Fibroblast of villous mesenchyme (primary cell): ENCODE data around the gene FRMD5. TPM values are rescaled to one million over a fixed set of nuclear protein-coding genes. Genes with fewer than 3 reads are reported as not detected.

Experiments
- DNase-seq: peaks from one replicate; pipeline ENCODE4 v3.0.0-alpha.2; 2010; ENCODE audit warnings: low read depth
- H3K4me3 ChIP-seq: 2 replicates; pipeline ENCODE4 v1.5.1; 2011; ENCODE audit warnings: low read depth, mild to moderate bottlenecking, low read length
- CTCF ChIP-seq: IDR thresholded peaks from 2 replicates; pipeline ENCODE4 v1.5.1; 2012; ENCODE audit warnings: low read depth, mild to moderate bottlenecking, low read length; ENCODE audit not compliant: insufficient read depth
- total RNA-seq: library from RNA; depleted of rRNA; stranded (reverse); fragments of >200 nt; gene quantifications from 2 replicates; pipeline ENCODE4 v1.2.3, GENCODE V29; 2012

The FRMD5 gene
- total RNA-seq, 1 donor = 1.3 TPM

GRCh38 chr15:44153352-44153751, 41.7 kb downstream of the FRMD5 start:
- H3K4me3 ChIP-seq = no peak overlapping the region
- no peak for TF ChIP-seq CTCF
- no peak for DNase-seq

GRCh38 chr15:44149224-44149623, 45.8 kb downstream of the FRMD5 start:
- no peak for TF ChIP-seq CTCF
- no peak overlapping the region for H3K4me3 ChIP-seq
- no peak for DNase-seq

GRCh38 chr15:44148580-44148979, 46.5 kb downstream of the FRMD5 start:
- no peak for TF ChIP-seq CTCF
- DNase-seq = no peak

GRCh38 chr15:44147636-44148035, 47.4 kb downstream of the FRMD5 start:
- H3K4me3 ChIP-seq = no peak overlapping the region
- no peak for TF ChIP-seq CTCF
- DNase-seq = no peak

More at GRCh38 chr15:44148580-44148979, 46.5 kb downstream of the FRMD5 start:
- no peak overlapping the region for H3K4me3 ChIP-seq

- no peak for TF ChIP-seq CTCF
- no peak overlapping the region for H3K4me3 ChIP-seq
- no peak for DNase-seq
Observed at GRCh38 chr15:44145495-44145894, 49.6 kb downstream of the FRMD5 start.

- no peak overlapping the region for H3K4me3 ChIP-seq
- DNase-seq = no peak
- no peak for TF ChIP-seq CTCF
Observed at GRCh38 chr15:44144992-44145391, 50.1 kb downstream of the FRMD5 start.

- no peak overlapping the region for H3K4me3 ChIP-seq
- no peak for TF ChIP-seq CTCF
- no peak for DNase-seq
Observed at GRCh38 chr15:44144184-44144583, 50.9 kb downstream of the FRMD5 start.
